Measurements from ENCODE around the gene KCNJ6.

KCNJ6 gene

GRCh38 chr21:37800456-37801061, 115.7 kb downstream of the KCNJ6 start:
- no peaks in the 10 kb centered on the region for H3K36me3 ChIP-seq
- no peak overlapping the region for H3K27ac ChIP-seq
- no peak for DNase-seq
- H3K4me3 ChIP-seq (ENCODE audit: low read depth, low read length) = no peak overlapping the region
- no peak for TF ChIP-seq CTCF (IDR thresholded peaks at IDR 0.05; ENCODE audit: low read depth, low read length)
- H3K9me3 ChIP-seq (ENCODE audit: severe bottlenecking) = peaks cover 6% of the 10 kb centered on the region
- H3K27me3 ChIP-seq (ENCODE audit: insufficient read depth, low read depth, severe bottlenecking) = no peaks in the 10 kb centered on the region

GRCh38 chr21:37800057-37800455, 116.2 kb downstream of the KCNJ6 start:
- Histone ChIP-seq H3K36me3 (no peaks in the 10 kb centered on the region), H3K4me3 (ENCODE audit: low read depth, low read length) (no peak overlapping the region), H3K9me3 (ENCODE audit: severe bottlenecking) (peaks cover 6% of the 10 kb centered on the region), H3K27ac (no peak overlapping the region), H3K27me3 (ENCODE audit: insufficient read depth, low read depth, severe bottlenecking) (no peaks in the 10 kb centered on the region)
- no peak for DNase-seq
- no peak for TF ChIP-seq CTCF (IDR thresholded peaks at IDR 0.05; ENCODE audit: low read depth, low read length)

GRCh38 chr21:37799211-37800056, 116.8 kb downstream of the KCNJ6 start:
- Histone ChIP-seq H3K27me3 (ENCODE audit: insufficient read depth, low read depth, severe bottlenecking) (no peaks in the 10 kb centered on the region), H3K9me3 (ENCODE audit: severe bottlenecking) (peaks cover under 1% of the 10 kb centered on the region), H3K36me3 (no peaks in the 10 kb centered on the region), H3K4me3 (ENCODE audit: low read depth, low read length) (no peak overlapping the region), H3K27ac (no peak overlapping the region)
- TF ChIP-seq CTCF (IDR thresholded peaks at IDR 0.05; ENCODE audit: low read depth, low read length) = no peak
- DNase-seq = no peak

- H3K27me3 ChIP-seq (ENCODE audit: insufficient read depth, low read depth, severe bottlenecking) = no peaks in the 10 kb centered on the region
- no peak for DNase-seq
- no peak for TF ChIP-seq CTCF (IDR thresholded peaks at IDR 0.05; ENCODE audit: low read depth, low read length)
- no peaks in the 10 kb centered on the region for H3K9me3 ChIP-seq (ENCODE audit: severe bottlenecking)
- H3K36me3 ChIP-seq = no peaks in the 10 kb centered on the region
- H3K4me3 ChIP-seq (ENCODE audit: low read depth, low read length) = no peak overlapping the region
- H3K27ac ChIP-seq = no peak overlapping the region
Measured at GRCh38 chr21:37797403-37797802, 118.9 kb downstream of the KCNJ6 start.

- H3K36me3 ChIP-seq = no peaks in the 10 kb centered on the region
- H3K4me3 ChIP-seq (ENCODE audit: low read depth, low read length) = no peak overlapping the region
- no peaks in the 10 kb centered on the region for H3K27me3 ChIP-seq (ENCODE audit: insufficient read depth, low read depth, severe bottlenecking)
- no peak overlapping the region for H3K27ac ChIP-seq
- no peaks in the 10 kb centered on the region for H3K9me3 ChIP-seq (ENCODE audit: severe bottlenecking)
- no peak for TF ChIP-seq CTCF (IDR thresholded peaks at IDR 0.05; ENCODE audit: low read depth, low read length)
- no peak for DNase-seq
Measured at GRCh38 chr21:37796011-37796410, 120.2 kb downstream of the KCNJ6 start.
